ENCODE measurements around the gene P2RY14.

Gene P2RY14

DNA sequence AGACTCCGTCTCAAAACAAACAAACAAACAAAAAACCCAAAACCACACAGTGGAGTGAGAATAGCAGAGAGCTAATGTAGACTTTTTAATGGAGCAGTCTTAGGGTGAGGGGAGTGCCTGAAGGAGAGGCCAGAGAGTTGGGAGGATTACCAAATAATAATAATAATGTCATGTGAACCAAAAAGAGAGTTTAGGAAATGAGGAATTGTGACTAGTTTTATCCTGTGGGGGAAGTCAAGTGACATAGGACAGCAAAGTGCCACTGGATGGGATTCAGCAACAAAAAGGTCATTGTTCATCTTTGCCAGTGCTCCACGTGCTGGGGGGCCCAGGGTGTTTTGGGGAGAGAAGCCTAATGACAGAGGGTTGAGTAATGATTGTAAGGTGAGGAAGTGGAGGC is 25.4 kb upstream of the P2RY14 start:
- no peaks in the 10 kb centered on the region for H3K36me3 ChIP-seq
- H3K4me1 ChIP-seq (ENCODE audit: control insufficient read depth in 1 of 2, insufficient read depth in 1 of 2, low read depth in 1 of 2, low read length in 1 of 2), result no peaks in the 10 kb centered on the region
- H3K27me3 ChIP-seq, result no peaks in the 10 kb centered on the region
- H3K9me3 ChIP-seq, result no peaks in the 10 kb centered on the region
- H3K27ac ChIP-seq, result no peak overlapping the region
- H3K4me3 ChIP-seq (ENCODE audit: low read depth in 1 of 2, low read length in 1 of 2), result no peak overlapping the region
- TF ChIP-seq, protein P1, sequence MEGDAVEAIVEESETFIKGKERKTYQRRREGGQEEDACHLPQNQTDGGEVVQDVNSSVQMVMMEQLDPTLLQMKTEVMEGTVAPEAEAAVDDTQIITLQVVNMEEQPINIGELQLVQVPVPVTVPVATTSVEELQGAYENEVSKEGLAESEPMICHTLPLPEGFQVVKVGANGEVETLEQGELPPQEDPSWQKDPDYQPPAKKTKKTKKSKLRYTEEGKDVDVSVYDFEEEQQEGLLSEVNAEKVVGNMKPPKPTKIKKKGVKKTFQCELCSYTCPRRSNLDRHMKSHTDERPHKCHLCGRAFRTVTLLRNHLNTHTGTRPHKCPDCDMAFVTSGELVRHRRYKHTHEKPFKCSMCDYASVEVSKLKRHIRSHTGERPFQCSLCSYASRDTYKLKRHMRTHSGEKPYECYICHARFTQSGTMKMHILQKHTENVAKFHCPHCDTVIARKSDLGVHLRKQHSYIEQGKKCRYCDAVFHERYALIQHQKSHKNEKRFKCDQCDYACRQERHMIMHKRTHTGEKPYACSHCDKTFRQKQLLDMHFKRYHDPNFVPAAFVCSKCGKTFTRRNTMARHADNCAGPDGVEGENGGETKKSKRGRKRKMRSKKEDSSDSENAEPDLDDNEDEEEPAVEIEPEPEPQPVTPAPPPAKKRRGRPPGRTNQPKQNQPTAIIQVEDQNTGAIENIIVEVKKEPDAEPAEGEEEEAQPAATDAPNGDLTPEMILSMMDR (IDR thresholded peaks at IDR 0.05), result no peak

DNA sequence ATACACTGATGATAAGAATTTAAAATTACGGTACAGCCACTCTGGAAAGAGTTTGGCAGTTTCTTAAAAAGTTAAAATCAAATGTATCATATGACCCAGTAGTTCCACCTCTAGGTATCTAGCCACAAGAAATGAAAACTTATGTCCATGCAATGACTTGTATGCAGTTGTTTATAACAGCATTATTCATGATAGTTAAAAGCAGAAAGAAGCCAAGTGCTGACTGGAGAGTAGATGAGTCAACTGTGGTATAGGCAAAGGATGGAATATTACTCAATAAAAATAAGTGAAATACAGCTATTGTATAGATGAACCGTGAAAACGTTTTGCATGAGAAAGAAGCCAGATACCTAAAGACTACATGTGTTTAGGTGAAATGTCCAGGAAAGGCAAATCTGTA is 23.4 kb upstream of the P2RY14 start:
- TF ChIP-seq, protein P1 (IDR thresholded peaks at IDR 0.05), result no peak
- Histone ChIP-seq H3K4me1 (ENCODE audit: control insufficient read depth in 1 of 2, insufficient read depth in 1 of 2, low read depth in 1 of 2, low read length in 1 of 2) (peaks cover 0 to 4% of the 10 kb centered on the region in 2 experiments), H3K4me3 (ENCODE audit: low read depth in 1 of 2, low read length in 1 of 2) (no peak overlapping the region), H3K36me3 (no peaks in the 10 kb centered on the region), H3K27ac (no peak overlapping the region), H3K9me3 (no peaks in the 10 kb centered on the region), H3K27me3 (no peaks in the 10 kb centered on the region)

DNA sequence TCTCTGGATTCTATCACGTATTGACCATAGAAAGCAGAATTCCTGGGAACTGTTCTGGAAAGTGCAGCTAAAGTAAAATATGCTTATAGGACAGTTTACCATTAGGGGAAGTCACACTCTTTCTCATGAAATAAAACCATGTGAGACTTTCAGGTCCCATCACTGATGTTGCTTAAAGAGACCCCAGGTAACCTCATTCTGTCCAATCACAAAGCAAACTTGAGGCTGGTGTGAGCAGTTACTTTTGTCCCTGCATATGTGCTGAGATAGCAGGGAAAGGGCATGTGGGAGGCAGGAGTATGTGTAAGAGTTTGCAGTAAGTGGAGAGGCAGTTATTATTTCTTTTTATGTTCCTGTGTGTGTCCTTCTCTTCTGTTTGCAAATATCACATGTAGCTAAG is 22.2 kb upstream of the P2RY14 start:
- Histone ChIP-seq H3K4me1 (ENCODE audit: control insufficient read depth in 1 of 2, insufficient read depth in 1 of 2, low read depth in 1 of 2, low read length in 1 of 2) (peaks cover 0 to 4% of the 10 kb centered on the region in 2 experiments), H3K27me3 (no peaks in the 10 kb centered on the region), H3K36me3 (no peaks in the 10 kb centered on the region), H3K27ac (no peak overlapping the region), H3K9me3 (no peaks in the 10 kb centered on the region), H3K4me3 (ENCODE audit: low read depth in 1 of 2, low read length in 1 of 2) (no peak overlapping the region)
- TF ChIP-seq, protein P1 (IDR thresholded peaks at IDR 0.05), result no peak

DNA sequence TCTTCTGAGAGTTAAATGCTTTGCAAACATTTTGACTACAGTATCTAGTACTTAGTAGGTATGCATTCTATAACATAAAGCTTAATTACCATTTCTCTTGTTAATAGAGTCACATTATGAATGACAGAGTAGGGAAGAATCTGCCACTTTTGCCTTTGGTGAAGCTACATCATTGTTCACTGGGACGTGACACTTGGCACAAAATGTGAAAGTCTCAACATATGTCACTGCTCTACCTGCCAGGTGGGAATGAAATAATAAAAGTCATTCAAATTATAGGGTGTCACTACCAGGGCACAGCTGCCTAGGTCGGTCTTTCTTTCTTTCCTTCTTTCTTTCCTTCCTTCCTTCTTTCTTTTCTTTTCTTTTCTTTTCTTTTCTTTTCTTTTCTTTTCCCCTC is 20.7 kb upstream of the P2RY14 start:
- Histone ChIP-seq H3K4me1 (ENCODE audit: control insufficient read depth in 1 of 2, insufficient read depth in 1 of 2, low read depth in 1 of 2, low read length in 1 of 2) (peaks cover 0 to 4% of the 10 kb centered on the region in 2 experiments), H3K4me3 (ENCODE audit: low read depth in 1 of 2, low read length in 1 of 2) (no peak overlapping the region), H3K27me3 (no peaks in the 10 kb centered on the region), H3K9me3 (no peaks in the 10 kb centered on the region), H3K27ac (no peak overlapping the region), H3K36me3 (no peaks in the 10 kb centered on the region)
- TF ChIP-seq, protein P1 (IDR thresholded peaks at IDR 0.05), result no peak

DNA sequence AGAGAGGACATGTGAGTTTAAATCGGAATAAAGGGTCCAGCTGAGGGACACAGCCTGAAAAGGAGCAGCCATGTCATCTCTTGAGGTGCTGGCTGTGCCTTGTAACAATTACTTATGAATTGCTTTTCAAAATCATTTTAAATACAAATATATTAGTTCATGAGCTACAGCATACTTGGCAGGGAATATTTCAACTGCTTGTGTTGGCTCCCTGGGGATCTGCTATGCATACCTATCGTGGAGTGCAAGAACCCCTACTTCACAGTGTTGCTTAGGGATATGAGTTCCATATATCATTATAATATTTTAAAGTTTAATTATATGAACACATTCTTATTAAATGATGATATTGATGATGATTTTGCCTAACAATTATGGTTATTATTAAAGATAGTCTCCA is 19.1 kb upstream of the P2RY14 start:
- TF ChIP-seq, protein P1 (IDR thresholded peaks at IDR 0.05), result no peak
- Histone ChIP-seq H3K9me3 (no peaks in the 10 kb centered on the region), H3K27ac (no peak overlapping the region)

DNA sequence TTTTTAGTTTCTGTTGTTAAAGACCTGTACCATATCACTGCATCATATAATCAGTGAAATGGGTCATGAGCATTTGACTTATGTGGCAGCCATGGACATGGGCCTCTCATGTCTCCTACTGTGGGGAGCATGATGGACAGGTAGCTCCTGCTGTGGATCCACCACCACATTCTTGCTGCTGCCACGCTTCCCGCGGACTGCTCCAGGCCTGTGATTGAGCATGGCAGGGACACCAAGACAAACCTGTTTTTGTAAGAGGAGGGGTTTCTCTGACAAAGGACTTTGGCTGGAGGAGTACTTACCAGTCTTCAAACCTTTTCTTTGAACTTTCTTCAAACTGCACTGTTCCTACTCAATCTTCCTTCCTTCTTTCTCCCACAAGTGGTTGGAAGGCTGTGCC is 17.9 kb upstream of the P2RY14 start:
- Histone ChIP-seq H3K36me3 (no peaks in the 10 kb centered on the region), H3K4me1 (ENCODE audit: control insufficient read depth in 1 of 2, insufficient read depth in 1 of 2, low read depth in 1 of 2, low read length in 1 of 2) (peaks cover 0 to 4% of the 10 kb centered on the region in 2 experiments), H3K27ac (no peak overlapping the region), H3K9me3 (no peaks in the 10 kb centered on the region), H3K27me3 (no peaks in the 10 kb centered on the region), H3K4me3 (ENCODE audit: low read depth in 1 of 2, low read length in 1 of 2) (no peak overlapping the region)
- TF ChIP-seq, protein P1 (IDR thresholded peaks at IDR 0.05), result no peak

More for the DNA sequence above, 19.1 kb upstream of the P2RY14 start:
- Histone ChIP-seq H3K4me3 (ENCODE audit: low read depth in 1 of 2, low read length in 1 of 2) (no peak overlapping the region), H3K36me3 (no peaks in the 10 kb centered on the region), H3K27me3 (no peaks in the 10 kb centered on the region), H3K4me1 (ENCODE audit: control insufficient read depth in 1 of 2, insufficient read depth in 1 of 2, low read depth in 1 of 2, low read length in 1 of 2) (peaks cover 0 to 4% of the 10 kb centered on the region in 2 experiments)

Data from neutrophil (primary cell).